NCI-H345 treated with DMSO at 0.1 percent for 48 hours (cell line): ENCODE data around the gene LMBRD2.
A peak's percentile ranks its signal among the peaks of the same experiment; 100 is the strongest.
"Not testable (repeated sequence)": the region's sequence is repeated elsewhere in the genome, so short reads cannot be mapped to it uniquely, and the experiment has no call there.

Experiments used
- DNase-seq: peaks from one replicate; lab custom pipeline; 2025; ENCODE audit not compliant: unreplicated experiment; lab: John Stamatoyannopoulos, UW

LMBRD2 gene

GRCh38 chr5:36151434-36152323 is at the start of gene LMBRD2, which contains the start of gene SKP2:
Gene LMBRD2, minus strand, starts transcription at chr5:36151887. Its CDS starts 8,538 bp downstream, at chr5:36143349.
Gene SKP2, plus strand, starts transcription at chr5:36152111. Its CDS starts 152 bp downstream, at chr5:36152263.
- peak; percentile 93 for DNase-seq

- no peak for DNase-seq
Observed at GRCh38 chr5:36200513-36200912, 48.8 kb upstream of the LMBRD2 start.

GRCh38 chr5:36199620-36200019 is 47.9 kb upstream of the LMBRD2 start:
- no peak for DNase-seq

GRCh38 chr5:36198783-36199182 is 47.1 kb upstream of the LMBRD2 start:
- DNase-seq: not testable (repeated sequence)

GRCh38 chr5:36198281-36198680 is 46.6 kb upstream of the LMBRD2 start:
- no peak for DNase-seq

- no peak for DNase-seq
Observed at GRCh38 chr5:36193746-36194145, 42.1 kb upstream of the LMBRD2 start.

- DNase-seq: not testable (repeated sequence)
Observed at GRCh38 chr5:36184408-36184807, 32.7 kb upstream of the LMBRD2 start.

GRCh38 chr5:36181774-36182173 is 30.1 kb upstream of the LMBRD2 start:
- DNase-seq: no peak

GRCh38 chr5:36180556-36181350 is 29.1 kb upstream of the LMBRD2 start:
- no peak for DNase-seq

GRCh38 chr5:36179950-36180349 is 28.3 kb upstream of the LMBRD2 start:
- no peak for DNase-seq

GRCh38 chr5:36178524-36178890 is 26.8 kb upstream of the LMBRD2 start:
- DNase-seq: no peak

GRCh38 chr5:36177715-36178523 is 26.2 kb upstream of the LMBRD2 start:
- no peak for DNase-seq

GRCh38 chr5:36177154-36177553 is 25.5 kb upstream of the LMBRD2 start:
- no peak for DNase-seq

GRCh38 chr5:36175043-36175442 is 23.4 kb upstream of the LMBRD2 start:
- no peak for DNase-seq

GRCh38 chr5:36174119-36174518 is 22.4 kb upstream of the LMBRD2 start:
- no peak for DNase-seq

- DNase-seq: no peak
Observed at GRCh38 chr5:36173426-36173825, 21.7 kb upstream of the LMBRD2 start.

- no peak for DNase-seq
Observed at GRCh38 chr5:36172599-36172998, 20.9 kb upstream of the LMBRD2 start.

GRCh38 chr5:36170832-36171424 is 19.2 kb upstream of the LMBRD2 start:
- DNase-seq: no peak

GRCh38 chr5:36168737-36169136 is 17.1 kb upstream of the LMBRD2 start:
- DNase-seq: no peak

- DNase-seq: no peak
Observed at GRCh38 chr5:36164461-36164860, 12.8 kb upstream of the LMBRD2 start.
